Measurements from ENCODE around the gene EMC10.
"Not testable (repeated sequence)": the region's sequence is repeated elsewhere in the genome, so short reads cannot be mapped to it uniquely, and the experiment has no call there.

The EMC10 gene

DNA sequence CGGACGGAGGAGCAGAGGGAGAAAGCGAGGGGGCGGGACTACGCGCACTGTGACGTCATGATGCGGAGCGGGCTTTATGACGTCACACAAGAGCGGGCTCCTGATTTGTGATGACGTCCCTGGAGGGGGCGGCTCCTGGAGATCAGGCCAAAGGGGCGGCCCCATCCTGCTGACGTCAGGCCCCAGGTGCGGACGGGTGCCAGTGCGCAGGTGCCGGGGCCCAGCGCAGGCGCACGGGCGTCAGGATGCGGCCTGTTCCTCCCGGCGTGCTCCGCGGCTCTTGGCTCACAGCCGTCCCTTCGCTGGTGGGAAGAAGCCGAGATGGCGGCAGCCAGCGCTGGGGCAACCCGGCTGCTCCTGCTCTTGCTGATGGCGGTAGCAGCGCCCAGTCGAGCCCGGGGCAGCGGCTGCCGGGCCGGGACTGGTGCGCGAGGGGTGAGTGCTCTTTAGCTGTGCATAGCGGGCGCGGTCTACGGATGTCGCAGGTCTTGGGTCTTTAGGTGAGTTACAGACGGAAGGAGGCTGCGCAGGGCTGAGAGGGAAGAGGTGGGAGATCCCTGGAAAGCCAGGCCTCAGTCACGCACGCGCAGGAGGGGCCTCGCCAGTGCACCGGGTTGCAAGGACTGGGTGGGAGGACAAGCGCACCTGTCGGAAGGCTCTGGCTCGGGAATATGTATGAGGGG is at the start of gene EMC10, which contains the start of gene GARIN5A:
TSS of gene EMC10 (plus strand) at position 284 of the 683 bp plus-strand sequence. CDS start at position 322, 38 bp downstream.
TSS of gene GARIN5A (minus strand) at position 625 of the 683 bp plus-strand sequence. CDS start at position 165, 460 bp downstream.
- peak; percentile 88 for DNase-seq

DNA sequence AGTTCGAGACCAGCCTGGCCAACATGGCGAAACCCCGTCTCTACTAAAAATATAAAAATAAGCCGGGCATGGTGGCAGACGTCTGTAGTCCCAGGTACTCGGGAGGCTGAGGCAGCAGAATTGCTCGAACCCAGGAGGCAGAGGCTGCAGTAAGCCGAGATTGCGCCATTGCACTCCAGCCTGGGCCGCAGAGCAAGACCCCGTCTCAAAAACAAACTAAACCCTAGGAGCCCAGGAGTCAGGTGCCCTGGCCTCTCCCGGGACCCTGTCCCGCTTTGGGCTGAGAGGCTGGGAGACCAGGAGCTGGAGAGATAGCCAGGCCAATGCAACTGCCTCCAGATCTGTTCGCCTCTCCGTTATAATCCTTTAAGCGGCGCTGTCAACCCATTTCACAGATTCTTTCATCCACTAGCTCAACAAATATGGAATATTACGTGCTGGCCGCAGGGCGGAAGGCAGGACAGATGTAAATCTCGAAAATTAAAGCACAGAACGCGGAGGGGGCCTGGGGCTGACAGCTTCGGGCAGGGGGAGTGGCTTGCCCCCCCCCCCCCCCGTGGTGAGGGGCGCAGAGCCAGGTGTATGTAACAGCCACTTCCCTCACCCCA is 48.9 kb upstream of the EMC10 start:
- DNase-seq = no peak

DNA sequence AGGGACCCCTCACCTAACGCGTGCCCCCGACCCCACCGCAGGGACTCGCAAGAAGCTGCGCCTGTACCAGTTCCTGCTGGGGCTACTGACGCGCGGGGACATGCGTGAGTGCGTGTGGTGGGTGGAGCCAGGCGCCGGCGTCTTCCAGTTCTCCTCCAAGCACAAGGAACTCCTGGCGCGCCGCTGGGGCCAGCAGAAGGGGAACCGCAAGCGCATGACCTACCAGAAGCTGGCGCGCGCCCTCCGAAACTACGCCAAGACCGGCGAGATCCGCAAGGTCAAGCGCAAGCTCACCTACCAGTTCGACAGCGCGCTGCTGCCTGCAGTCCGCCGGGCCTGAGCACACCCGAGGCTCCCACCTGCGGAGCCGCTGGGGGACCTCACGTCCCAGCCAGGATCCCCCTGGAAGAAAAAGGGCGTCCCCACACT is 48.3 kb upstream of the EMC10 start:
- DNase-seq = no peak

DNA sequence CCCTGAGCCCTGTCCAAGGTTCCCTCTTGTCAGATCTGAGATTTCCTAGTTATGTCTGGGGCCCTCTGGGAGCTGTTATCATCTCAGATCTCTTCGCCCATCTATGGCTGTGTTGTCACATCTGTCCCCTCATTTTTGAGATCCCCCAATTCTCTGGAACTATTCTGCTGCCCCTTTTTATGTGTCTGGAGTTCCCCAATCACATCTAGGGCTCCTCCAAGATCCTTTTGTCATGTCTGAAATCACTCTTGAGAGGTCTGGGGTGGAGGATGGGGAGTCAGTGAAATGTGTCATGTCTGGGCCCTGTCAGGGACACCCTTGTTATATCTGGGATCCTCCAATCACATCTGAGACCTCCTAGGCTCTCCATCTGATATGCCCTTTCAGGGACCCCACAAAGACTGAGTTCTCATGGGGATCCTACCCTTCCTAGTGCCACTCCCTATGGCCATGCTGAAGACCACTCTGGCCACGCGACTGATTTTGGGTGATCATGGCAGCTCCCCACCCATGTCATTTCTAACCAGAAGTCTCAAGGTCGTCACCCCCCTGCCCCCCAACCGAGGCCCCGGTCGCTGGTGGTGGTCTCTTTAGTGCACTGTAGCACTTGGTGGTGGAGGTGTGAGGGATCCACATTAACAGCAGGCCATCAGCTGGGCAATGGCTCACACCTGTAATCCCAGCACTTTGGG is 47.4 kb upstream of the EMC10 start:
- DNase-seq = no peak

DNA sequence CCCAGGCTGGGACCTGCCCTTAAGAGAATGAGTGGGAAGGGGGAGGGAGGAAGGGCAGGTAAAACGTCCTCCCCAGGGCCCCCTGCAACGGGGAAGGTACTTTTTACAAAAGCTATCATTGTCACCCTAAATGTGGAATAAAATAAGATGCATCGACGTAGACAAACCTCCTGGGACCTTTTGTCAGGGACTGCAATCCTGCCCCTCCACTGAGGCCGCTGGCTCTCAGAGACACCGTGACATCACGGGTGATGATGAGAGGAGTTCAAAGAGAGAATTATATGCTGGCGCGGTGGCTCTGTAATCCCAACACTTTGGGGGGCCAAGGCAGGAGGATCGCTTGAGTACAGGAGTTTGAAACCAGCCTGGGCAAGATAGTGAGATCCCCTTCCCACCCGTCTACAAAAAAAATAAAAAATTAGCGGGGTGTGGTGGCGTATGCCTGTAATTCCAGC is 45.4 kb upstream of the EMC10 start:
- no peak for DNase-seq

DNA sequence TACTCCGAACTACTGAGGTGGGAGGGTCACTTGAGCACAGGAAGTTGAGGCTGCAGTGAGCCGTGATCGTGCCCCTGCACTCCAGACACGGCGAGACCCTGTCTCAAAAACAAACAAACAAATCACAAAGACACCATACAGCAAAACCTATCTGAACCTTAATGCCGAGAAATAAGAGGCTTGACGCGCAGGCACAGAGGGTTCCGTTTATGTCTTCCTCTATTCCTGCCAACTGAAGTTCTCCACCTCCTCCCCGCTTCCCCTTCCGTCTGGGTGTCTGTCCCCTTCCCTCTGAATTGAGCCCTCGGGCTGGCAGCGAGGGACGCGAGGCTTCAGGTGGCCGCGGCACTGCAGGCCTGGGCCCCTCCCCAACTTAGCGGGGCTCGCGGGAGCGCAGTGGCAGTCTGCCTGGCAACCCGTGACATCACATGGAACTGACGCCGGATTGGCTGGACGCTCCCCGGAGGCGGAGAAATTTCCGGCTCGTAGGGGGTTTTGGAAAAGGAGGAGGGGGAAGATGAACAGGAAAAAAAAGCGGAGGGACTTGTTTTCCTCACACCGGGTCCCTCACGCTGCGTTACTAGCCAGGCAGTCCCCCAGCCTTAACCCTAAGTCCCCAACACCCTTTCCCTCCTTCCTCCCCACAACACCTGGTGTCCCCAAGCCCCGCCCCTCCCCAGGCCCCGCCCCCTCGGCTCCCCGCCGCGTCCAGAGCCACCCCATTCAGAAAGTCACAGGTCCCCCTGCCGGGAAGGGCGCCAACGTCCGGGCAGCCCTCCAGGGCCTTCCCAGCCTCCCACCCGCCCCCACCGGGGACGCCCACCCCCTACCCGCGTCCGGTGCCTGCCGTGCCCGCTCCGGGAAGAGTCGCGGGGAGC is 44.7 kb upstream of the EMC10 start:
- DNase-seq = peak; percentile 79

DNA sequence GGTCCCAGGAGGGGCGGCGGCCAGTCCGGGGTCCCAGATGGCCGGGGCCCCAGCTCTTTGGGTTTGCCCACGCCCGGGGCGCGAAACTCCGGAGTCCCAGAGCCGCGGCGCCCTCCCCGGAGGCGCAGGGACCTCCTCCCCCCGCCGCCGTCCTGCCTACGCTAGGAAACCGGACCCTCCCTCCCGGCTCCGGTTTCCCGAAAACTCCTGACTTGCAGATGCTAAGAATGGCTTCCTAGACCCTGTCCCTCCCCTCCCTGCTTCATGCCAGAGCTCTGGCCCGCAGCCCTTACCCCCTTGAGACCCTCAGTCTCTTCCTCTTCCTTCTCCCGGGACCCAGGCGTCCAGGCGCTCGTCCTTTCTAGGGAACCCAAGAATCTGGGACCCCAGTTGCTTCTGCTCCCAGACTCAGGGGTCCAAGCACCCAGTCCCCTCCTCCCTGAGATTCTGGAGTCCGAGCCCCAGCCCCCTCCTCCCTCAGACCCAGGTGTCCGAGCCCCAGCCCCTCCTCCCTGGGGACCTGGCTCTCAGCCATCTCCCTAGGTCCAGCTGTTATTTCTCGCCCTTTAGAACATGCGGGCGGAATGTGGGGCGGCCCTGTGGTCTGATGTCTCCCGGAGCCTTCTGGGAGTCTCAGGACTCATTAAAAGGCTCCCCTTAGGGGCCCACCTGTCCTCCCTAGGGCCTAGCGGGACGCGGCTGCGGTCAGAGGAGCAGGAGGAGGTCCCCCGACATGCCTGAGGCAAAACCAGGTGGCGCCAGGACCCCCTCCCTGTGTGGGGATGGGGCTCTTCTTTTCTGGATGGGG is 43.9 kb upstream of the EMC10 start, which contains the start of gene MYBPC2:
TSS of gene MYBPC2 (plus strand) at position 672 of the 808 bp plus-strand sequence. CDS start at position 734, 62 bp downstream.
- no peak for DNase-seq

DNA sequence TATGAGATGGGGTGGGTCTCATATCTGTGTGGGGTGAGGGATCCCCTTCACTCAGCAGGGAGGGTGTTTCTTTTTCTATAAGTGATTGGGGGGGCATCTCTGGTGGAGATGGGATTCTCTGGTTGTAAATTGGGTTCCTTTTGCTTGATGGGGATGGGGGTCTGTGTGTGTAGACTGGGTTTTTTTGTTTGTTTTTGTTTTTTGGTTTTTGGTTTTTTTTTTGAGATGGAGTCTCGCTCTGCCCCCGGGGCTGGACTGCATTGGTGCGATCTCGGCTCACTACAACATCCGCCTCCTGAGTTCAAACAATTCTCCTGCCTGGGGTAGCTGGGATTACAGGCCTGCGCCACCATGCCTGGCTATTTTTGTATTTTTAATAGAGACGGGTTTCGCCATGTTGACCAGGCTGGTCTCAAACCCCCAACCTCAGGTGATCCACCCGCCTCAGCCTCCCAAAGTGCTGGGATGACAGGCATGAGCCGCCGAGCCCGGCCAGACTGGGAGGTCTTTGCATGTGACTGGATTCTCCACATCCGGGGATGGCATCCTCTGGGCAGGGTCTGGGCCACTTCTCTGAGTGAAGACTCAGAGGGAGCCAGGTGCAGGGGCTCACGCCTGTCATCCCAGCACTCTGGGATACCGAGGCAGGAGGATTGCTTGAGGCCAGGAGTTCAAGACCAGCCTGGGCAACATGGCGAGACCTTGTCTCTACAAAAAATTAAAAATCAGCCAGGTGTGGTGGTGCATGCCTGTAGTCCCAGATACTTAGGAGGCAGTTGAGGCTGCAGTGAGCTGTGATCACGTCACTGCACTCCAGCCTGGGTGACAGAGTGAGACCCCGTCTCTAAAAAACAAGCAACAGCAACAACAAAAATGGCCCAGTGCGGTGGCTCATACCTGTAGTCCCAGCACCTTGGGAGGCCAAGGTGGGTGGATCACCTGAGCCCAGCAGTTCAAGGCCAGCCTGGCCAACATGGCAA is 42.8 kb upstream of the EMC10 start:
- DNase-seq = no peak

DNA sequence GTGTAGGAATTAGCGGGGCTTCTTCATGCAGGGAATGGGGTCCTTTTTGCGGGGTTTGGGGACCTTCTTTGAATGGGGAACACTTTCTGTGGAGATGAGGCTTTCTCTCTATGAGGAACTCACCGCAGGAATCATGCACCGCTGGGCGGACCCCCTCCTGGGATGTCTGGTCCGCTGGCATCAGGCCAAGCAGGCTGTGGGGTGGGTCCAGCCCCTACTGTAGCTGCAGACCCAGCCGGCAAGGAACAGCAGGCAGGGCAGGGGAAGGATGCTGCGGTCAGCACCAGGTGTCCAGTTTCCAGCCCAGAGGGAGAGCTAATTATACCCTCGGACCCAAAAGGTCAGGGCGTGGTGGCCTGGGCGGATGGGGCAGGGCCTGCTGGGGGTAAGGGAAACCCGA is 41.8 kb upstream of the EMC10 start:
- DNase-seq = no peak

DNA sequence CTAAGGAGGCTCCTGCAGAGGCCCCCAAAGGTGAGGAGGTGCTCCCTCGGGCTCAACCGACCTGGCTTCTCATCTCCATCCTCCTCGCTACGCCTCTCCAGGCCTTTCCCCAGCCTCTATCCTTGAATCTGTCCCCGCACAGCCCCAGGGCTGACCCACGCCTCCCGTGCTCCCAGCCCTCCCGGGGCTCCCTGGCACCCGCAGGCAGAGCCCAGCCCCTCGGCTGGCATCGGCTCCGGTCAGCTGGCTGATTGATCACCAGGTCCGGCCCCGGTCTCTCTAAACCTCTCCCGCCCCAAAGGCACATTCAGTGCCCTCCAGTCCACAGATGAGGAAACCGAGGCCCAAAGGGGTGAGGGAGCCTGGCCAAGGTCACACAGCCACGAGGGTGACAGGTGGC is 41.1 kb upstream of the EMC10 start:
- DNase-seq = no peak

DNA sequence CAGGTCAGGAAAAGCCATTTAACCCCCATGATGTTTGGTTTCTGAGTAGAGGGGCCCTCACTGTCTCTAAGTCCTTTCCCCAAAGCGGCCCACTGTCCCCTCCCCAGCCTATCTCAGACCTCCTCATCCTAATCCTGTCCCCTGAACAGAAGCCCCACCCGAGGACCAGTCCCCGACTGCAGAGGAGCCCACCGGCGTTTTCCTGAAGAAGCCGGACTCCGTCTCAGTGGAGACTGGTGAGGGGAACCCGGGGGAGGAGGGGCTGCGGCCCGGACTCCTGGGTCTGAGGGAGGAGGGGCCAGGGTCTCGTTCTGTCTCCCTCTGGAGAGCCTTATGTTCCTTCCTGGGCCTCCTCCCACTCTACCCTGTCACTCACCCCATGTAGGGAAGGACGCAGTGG is 40.7 kb upstream of the EMC10 start:
- no peak for DNase-seq

DNA sequence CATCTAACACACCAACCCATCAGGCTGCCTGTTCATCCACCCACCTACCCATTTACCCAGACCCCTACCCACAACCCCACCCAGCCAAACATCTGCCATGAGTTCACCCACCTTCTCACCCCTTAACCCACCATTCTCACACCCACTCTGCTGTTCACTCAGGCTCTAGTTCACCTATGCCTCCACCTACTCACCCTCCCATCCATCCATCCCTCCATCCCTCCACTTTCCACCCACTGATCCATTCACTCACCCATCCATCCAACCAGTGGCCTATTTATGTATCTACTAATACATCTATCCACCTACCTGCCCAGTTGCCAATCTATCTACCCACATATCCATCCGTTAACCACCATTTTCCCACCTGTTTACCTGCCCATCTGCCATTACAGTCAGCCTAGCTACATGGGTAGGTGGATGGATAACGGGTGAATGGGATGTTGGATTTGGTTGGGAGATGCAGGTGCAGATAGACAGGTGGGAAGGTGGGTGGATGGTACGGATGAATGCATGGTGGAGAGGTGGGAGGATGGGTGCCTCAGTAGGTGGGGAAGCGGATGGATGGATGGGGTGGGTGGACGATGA is 38.4 kb upstream of the EMC10 start:
- DNase-seq = no peak

DNA sequence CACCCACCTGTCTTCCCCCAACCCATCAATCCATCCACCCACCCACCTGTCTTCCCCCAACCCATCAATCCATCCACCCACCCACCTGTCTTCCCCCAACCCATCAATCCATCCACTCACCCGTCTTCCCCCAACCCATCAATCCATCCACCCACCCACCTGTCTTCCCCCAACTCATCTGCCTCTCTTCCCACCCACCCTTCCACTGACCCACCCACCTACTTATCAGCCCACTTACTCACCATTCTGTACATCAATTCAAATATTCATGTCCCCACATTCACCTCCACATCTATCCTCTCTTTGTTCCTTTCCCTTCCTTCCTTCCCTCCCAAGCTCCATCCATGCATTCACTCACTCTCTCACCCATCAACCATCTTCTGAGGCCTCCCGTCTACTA is 37.2 kb upstream of the EMC10 start:
- DNase-seq = not testable (repeated sequence)

DNA sequence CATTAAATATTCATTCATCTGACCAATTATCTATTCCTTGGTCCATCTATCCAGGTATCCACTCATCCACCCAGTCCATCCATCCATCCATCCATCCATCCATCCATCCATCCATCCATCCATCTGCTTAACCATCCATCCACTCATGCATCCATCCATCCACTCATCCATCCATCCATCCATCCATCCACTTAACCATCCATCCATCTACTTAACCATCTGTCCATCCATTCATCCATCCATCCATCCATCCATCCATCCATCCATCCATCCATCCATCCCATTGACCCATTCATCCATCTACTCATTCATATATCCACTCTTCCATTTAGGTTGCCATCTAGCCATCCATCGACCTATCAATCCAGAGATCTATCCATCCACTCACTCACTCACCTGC is 32.2 kb upstream of the EMC10 start:
- no peak for DNase-seq

DNA sequence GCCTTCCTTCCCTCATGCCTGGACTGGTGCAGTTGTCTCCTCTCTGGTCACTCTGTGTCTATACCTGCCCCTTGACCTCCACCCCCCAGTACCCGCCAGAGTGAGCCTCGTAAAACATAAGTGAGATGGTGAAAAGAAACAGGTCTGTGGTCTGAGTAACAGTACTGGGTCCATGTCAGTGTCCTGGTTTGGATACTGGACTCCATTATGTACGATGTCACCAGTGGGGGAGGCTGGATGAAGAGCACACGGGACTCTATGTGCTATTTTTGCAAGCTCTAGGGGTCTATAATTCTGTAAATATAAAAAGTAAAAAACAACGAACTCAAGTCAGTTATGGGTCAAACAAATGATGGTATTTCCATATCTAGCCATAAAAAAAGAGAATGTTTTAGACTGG is 29.3 kb upstream of the EMC10 start:
- no peak for DNase-seq

DNA sequence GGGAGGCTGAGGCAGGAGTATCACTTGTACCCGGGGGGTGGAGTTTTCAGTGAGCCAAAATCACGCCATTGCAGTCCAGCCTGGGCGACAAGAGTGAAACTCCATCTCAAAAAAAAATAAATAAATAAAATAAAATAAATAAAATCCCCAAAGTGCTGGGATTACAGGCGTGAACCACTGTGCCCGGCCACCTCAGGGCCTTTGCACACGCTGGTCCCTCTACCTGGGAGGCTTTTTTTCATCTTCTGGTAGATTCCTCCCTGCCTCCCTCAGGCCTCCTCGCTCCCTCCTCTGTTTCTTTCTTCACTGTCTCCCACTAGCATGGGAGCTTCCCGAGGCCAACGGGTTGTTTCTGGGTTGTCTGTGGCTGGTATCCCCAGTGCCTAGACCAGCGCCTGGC is 28.6 kb upstream of the EMC10 start:
- no peak for DNase-seq

DNA sequence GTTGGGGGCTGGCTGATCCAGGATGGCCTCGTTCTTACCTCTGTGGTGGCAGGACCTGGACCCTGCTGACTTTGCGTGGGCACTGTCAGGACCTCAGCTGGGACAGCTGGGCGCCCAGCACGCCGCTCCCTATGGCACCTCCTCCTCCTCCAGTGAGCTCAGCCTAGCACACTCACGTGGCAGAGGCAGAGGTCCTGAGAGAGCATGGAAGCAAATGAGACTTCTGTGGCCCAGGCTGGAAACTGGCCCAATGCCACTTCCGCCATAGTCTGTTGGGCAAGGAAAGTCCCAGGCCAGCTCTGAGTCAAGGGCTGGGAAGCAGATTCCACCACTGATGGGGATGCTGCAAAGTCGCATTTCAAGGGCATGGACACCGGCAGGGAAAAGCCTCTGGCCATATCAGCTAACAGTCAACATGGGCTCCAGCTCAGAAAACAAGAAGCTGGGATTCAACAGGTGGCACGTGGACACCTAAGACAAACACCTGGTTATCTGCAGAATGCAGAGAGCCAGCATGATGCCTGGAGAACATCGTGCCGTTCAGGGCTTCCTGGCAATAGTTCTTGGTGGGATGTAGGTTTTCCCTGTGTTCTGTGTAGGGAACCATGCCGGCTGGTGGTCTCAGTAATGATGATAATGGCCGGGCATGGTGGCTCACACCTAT is 26.9 kb upstream of the EMC10 start:
- no peak for DNase-seq

DNA sequence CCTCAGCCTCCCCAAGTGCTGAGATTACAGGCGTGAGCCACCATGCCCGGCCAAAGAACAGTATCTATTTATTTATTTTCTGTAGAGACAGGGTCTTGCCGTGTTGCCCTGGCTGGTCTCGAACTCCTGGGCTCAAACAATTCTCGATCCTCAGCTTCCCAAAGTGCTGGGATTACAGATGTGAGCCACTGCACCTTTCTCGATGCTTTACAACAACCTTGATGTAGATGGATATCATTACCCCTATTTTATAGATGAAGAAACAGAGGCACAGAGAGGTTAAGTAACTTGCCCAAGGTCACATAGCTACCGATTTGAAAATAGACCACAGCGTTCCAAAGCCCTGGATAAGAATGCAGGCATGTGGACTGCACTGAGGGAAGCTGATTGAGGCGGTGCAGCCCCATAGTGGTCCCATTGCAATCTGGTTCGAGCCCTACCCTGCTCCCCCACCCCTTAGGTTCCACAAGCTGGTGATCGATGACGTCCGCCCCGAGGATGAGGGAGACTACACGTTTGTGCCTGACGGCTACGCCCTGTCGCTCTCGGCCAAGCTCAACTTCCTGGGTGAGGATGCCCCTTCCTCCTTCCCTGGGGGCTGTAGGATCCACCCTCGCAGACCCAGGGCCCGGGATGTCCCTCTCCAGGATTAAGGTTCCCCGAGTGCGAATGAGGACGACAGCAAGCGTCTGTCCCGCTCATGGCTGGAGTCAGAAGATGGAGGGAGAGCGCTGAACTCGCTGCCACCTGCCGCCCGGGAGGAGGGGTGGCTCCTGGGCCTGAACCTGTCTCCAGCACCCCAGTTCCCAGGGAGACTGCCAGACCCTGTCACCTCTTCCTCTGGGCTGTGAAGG is 25.7 kb upstream of the EMC10 start:
- no peak for DNase-seq

DNA sequence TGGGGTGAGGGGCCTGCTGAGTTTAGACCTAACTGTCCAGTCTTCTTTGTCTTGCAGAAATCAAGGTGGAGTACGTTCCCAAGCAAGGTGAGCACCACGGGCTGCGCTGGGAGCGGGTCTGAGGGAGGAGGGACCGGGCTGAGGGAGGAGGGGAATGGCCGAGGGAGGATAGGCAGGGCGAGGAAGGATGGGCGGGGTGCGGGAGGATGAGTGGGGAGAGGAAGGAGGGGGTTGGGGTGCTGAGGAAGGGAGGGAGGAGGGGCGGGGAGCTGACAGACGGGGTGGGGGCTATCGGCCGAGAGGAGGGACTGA is 25.1 kb upstream of the EMC10 start:
- DNase-seq = no peak
